HG02678 (cell line): ENCODE results near the gene TCEANC.
A peak's percentile ranks its signal among the peaks of the same experiment; 100 is the strongest.

ENCODE experiments used
- ATAC-seq: cut with Tn5 transposase; IDR thresholded peaks from one replicate; pipeline ENCODE4 v1.9.1; 2021; ENCODE audit warnings: mild to moderate bottlenecking, moderate library complexity; ENCODE audit not compliant: unreplicated experiment

TCEANC gene

GRCh38 chrX:13690836-13691235 is 37.9 kb downstream of the TCEANC start:
- ATAC-seq = no peak

- no peak for ATAC-seq
Observed at GRCh38 chrX:13691841-13692371, 39.0 kb downstream of the TCEANC start.

- ATAC-seq = no peak
Observed at GRCh38 chrX:13692771-13693231, 39.9 kb downstream of the TCEANC start.

DNA sequence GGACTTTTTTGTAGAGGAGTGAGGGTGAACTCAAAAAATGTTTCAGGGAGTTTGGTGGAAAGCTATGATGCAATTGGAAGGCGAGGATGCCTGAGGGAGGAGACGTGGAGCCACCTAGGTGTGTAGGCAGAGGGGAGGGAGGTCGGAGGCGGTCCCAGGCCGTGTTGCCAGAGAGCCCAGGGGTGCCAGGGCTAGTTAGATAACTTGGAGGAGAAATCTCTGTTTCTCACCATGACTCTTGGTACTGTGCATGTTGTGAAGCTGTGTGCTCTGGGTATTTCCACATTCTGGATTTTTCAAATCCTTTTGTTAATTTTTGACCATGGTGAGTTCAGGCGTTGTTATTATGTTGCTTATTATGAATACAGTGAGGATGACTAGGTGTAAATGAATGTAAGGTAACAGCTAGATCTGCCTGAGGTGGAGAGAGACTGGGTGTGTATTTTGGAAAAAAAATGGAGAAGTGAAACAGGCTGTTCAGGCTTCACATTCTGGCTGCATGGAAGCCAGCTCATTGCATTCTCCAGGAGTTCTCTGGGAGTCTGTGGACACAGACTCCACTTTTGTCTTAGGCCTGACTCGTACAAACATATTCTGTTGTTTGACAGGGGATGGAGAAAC is 40.5 kb downstream of the TCEANC start:
- no peak for ATAC-seq

- ATAC-seq = no peak
Observed at GRCh38 chrX:13694359-13694758, 41.4 kb downstream of the TCEANC start.

- no peak for ATAC-seq
Observed at GRCh38 chrX:13694983-13695382, 42.0 kb downstream of the TCEANC start.

DNA sequence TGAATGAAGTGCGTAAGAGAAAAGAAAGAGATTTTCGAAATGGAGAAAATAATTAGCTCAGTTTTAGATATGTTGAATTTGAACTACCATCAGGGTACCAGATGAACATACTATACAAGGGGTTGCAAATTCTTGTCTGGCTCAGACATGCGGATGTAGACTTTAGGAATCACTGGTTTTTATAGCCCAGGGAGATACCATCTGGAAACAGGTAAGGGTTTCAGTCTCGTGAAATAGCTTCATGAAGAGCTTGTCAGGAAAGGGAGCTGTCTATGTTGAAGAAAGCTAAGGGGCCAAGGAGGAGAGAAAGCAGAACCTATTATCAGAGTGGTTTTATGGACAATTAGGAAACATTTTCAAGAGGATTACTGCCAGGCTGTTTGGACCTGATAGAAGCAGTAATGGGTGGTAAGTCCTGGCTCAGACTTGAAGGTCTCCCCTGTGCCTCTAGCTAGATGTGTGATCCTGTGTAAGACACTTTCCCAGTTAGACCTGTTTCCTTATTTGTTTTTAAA is 42.7 kb downstream of the TCEANC start:
- no peak for ATAC-seq

DNA sequence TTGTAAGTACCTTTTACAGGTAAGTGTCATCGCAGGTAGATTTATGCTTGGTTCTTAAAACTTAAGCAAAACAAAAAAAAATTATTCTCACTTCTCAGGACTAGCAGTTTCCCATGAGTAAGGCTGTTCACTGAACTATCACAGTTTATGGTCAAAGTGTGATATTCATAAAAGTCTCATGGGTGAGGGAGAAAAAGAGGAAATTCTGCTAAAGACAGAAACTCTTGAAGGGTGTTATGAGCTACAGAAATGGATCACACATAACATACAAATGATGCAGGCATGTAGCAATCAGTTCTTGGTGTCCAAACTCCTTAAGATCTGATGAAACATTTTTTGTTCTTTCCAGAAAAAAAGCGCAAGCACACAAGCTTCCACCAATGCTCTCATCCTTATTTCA is 44.5 kb downstream of the TCEANC start:
- ATAC-seq = peak; percentile 52

- no peak for ATAC-seq
Observed at GRCh38 chrX:13697976-13698375, 45.0 kb downstream of the TCEANC start.

DNA sequence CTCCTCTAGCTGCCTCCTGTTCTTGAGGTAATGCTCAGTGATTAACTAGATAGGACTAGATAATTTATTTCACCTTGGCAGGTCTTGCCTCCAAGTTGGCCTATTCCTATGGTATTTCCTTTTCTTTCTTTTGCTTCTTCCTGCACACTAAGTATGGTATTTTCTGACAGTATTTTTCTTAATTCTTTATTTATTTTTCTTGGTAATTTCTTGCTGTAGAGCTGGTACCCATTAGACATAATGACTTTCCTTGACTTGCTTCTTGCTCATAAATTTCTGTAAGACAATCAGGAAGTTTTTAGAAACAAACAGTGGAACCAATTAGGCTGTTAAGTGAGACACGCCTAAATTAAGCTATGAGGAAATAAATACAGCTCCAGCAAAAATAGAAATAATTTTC is 45.5 kb downstream of the TCEANC start:
- no peak for ATAC-seq

DNA sequence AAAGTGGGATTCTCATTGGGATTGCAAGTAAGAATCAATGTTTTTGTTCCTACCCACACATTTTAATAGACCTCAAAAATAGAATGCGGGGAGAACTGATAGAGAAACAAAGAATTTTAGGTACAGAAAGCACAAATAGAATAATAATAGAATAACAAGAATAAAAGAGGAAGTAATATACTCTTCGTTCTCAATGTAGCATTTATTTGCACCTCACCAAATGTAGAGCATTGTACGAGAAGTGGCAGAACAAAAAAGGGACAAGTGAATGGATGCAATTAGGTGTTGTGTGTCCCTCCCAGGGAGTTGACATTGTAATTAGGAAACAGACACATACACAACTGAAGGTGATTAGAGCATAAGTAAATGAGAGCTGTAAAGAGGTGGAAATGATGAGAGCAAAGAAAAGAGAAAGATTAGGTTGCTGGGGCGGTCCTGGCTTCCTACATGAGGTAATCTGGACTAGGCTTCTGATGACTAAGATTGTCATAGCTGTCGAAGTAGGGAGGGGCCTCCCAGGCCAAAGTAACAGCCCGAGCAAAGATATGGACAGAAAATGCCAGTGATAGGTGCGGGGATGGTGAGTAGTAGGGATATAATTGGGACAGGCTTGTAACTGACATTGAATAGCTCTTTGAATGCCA is 46.4 kb downstream of the TCEANC start:
- ATAC-seq = no peak

GRCh38 chrX:13700380-13700779 is 47.4 kb downstream of the TCEANC start:
- no peak for ATAC-seq

GRCh38 chrX:13702111-13702789 is 49.3 kb downstream of the TCEANC start:
- no peak for ATAC-seq

- no peak for ATAC-seq
Observed at GRCh38 chrX:13703135-13703534, 50.2 kb downstream of the TCEANC start.

DNA sequence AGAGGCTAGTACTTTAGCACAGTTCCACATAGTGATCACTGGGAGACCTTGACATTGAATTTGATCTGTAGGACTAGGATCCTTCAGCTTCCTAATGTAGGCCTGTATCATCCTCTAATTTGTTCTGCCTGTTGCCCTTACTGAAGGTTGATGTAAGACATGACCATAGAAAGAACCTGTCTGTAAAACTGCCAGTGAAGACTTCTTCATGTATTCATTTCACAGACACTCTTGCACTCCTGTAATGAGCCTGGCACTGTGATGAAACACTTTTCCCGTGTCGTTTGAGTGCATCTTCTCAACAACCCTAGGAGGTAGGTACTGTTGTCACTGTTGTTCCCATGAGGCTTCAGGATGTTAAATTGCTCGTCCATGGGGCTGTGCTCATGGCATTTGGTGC is 50.6 kb downstream of the TCEANC start:
- ATAC-seq = no peak

DNA sequence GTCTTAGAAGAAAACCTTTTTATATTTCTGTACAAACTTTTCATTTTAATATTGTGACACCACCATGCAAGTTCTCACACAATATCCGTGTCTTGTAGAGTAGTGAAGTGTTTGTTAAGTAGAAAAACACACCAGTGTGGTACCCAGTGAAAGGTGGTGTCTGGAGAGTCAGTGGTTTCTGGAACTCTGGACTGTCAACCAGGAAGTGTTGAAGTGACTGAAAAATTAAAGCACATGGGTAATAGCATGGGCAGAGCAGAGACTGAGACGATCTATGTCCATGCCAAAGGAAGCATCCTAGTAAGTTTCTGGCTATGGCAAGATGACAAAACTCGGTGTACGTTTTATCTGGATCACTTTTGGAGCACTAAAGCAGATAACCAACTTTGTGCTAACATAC is 58.2 kb downstream of the TCEANC start:
- ATAC-seq = no peak
